IMR-90 (cell line): Measurements from ENCODE around the gene NDUFV3. TPM values are rescaled to one million over a fixed set of nuclear protein-coding genes. Genes with fewer than 3 reads are reported as not detected.

Experiments used
- ATAC-seq: fragments of 200-7000 bp; cut with Tn5 transposase; 2 replicates; pipeline ENCODE4 v1.9.1; 2020; ENCODE audit warnings: low read depth, mild to moderate bottlenecking, moderate library complexity
- BruUV-seq: library from RNA; stranded (reverse); fragments of 400-500 nt; replicated peaks from 2 replicates; lab custom pipeline; 2021; lab: Mats Ljungman, UMichigan
- CTCF ChIA-PET: fragments of 300-600 bp; formaldehyde crosslinking; extraction: SDS; loops from one replicate; lab custom pipeline; 2021; ENCODE audit warnings: antibody characterized with exemption; lab: Yijun Ruan, JAX
- POLR2A ChIA-PET: fragments of 300-600 bp; sonication (Branson Sonifier 250); formaldehyde crosslinking; loops from one replicate; lab custom pipeline; 2022; ENCODE audit warnings: antibody characterized with exemption; ENCODE audit not compliant: unreplicated experiment; lab: Charles Lee
- DNase-seq: peaks from one replicate; pipeline ENCODE4 v3.0.0; 2013
- H2AFZ ChIP-seq: replicated peaks from 2 replicates; pipeline ENCODE3; 2013; ENCODE audit warnings: low read length, mild to moderate bottlenecking; ENCODE audit not compliant: poor library complexity
- H2AK5ac ChIP-seq: 2 replicates; pipeline ENCODE4 v1.6.1; 2013; ENCODE audit warnings: low read depth, low read length, inconsistent platforms
- H2AK9ac ChIP-seq: replicated peaks from 2 replicates; pipeline ENCODE3; 2013; ENCODE audit warnings: mild to moderate bottlenecking, low read depth, low read length, moderate library complexity; ENCODE audit not compliant: poor library complexity
- H2BK120ac ChIP-seq: 2 replicates; pipeline ENCODE4 v1.6.1; 2013; ENCODE audit warnings: low read depth, low read length, inconsistent platforms
- H2BK15ac ChIP-seq: 3 replicates; pipeline ENCODE4 v1.6.1; 2013; ENCODE audit warnings: low read depth, low read length, inconsistent platforms
- H2BK20ac ChIP-seq: 2 replicates; pipeline ENCODE4 v1.6.1; 2013; ENCODE audit warnings: low read depth, mild to moderate bottlenecking, inconsistent platforms, low read length, moderate library complexity
- H2BK5ac ChIP-seq: 2 replicates; pipeline ENCODE4 v1.6.1; 2013; ENCODE audit warnings: mild to moderate bottlenecking, low read depth, low read length, inconsistent platforms; ENCODE audit not compliant: poor library complexity, severe bottlenecking
- H3K14ac ChIP-seq: replicated peaks from 2 replicates; pipeline ENCODE4 v1.6.1; 2013; ENCODE audit warnings: low read depth, low read length, inconsistent platforms
- H3K18ac ChIP-seq: 2 replicates; pipeline ENCODE4 v1.6.1; 2013; ENCODE audit warnings: low read depth, low read length, control low read depth
- H3K23ac ChIP-seq: 2 replicates; pipeline ENCODE4 v1.6.1; 2013; ENCODE audit warnings: low read depth, low read length, inconsistent platforms
- H3K27ac ChIP-seq: 2 replicates; pipeline ENCODE4 v1.5.1; 2013; ENCODE audit warnings: mild to moderate bottlenecking, control low read depth, low read length; ENCODE audit not compliant: insufficient read depth
- H3K27me3 ChIP-seq: 2 replicates; pipeline ENCODE4 v1.6.1; 2013; ENCODE audit warnings: low read length; ENCODE audit not compliant: control insufficient read depth, insufficient read depth
- H3K36me3 ChIP-seq: 2 replicates; pipeline ENCODE4 v1.6.1; 2013; ENCODE audit warnings: low read length, mixed read lengths; ENCODE audit not compliant: control insufficient read depth, insufficient read depth
- H3K4ac ChIP-seq: 2 replicates; pipeline ENCODE4 v1.6.1; 2013; ENCODE audit warnings: low read depth, low read length, inconsistent platforms
- H3K4me1 ChIP-seq: 2 replicates; pipeline ENCODE4 v1.6.1; 2013; ENCODE audit warnings: low read length, mixed read lengths; ENCODE audit not compliant: control insufficient read depth, insufficient read depth
- H3K4me2 ChIP-seq: 2 replicates; pipeline ENCODE4 v1.6.1; 2013; ENCODE audit warnings: low read depth, mild to moderate bottlenecking, control low read depth, low read length, moderate library complexity
- H3K4me3 ChIP-seq: 2 replicates; pipeline ENCODE4 v1.5.1; 2013; ENCODE audit warnings: low read depth, mild to moderate bottlenecking, control low read depth, low read length, moderate library complexity; ENCODE audit not compliant: insufficient read depth
- H3K56ac ChIP-seq: 2 replicates; pipeline ENCODE4 v1.6.1; 2013; ENCODE audit warnings: low read length, inconsistent platforms; ENCODE audit not compliant: insufficient read depth; ENCODE audit errors: extremely low read depth
- H3K79me1 ChIP-seq, 2 experiments: 2 replicates each; pipeline ENCODE4 v1.6.1; 2013; ENCODE audit warnings: low read length in 2 of 2, inconsistent platforms in 1 of 2, low read depth in 1 of 2
- H3K9ac ChIP-seq: 2 replicates; pipeline ENCODE4 v1.6.1; 2013; ENCODE audit warnings: low read depth, low read length, control low read depth
- H3K9me1 ChIP-seq: 2 replicates; pipeline ENCODE4 v1.6.1; 2013; ENCODE audit warnings: low read length, inconsistent platforms; ENCODE audit not compliant: insufficient read depth
- H3K9me3 ChIP-seq: 2 replicates; pipeline ENCODE4 v1.6.1; 2013; ENCODE audit warnings: low read length; ENCODE audit not compliant: control insufficient read depth, insufficient read depth
- H4K20me1 ChIP-seq: 2 replicates; pipeline ENCODE4 v1.6.1; 2013; ENCODE audit warnings: low read length, inconsistent platforms; ENCODE audit not compliant: insufficient read depth
- H4K5ac ChIP-seq: 2 replicates; pipeline ENCODE4 v1.6.1; 2013; ENCODE audit warnings: mild to moderate bottlenecking, low read depth, low read length, control low read depth
- H4K8ac ChIP-seq, 2 experiments: 2 replicates each; pipeline ENCODE4 v1.6.1; 2013; ENCODE audit warnings: low read depth in 2 of 2, low read length in 2 of 2, control low read depth in 1 of 2, inconsistent platforms in 1 of 2
- H4K91ac ChIP-seq: 2 replicates; pipeline ENCODE4 v1.6.1; 2013; ENCODE audit warnings: low read depth, low read length, inconsistent platforms; ENCODE audit not compliant: insufficient read depth
- BHLHE40 ChIP-seq: fragments of 150-350 bp; IDR thresholded peaks from 2 replicates; pipeline ENCODE4 v1.6.1; 2016; ENCODE audit warnings: mild to moderate bottlenecking, low read depth, low read length
- CEBPB ChIP-seq: IDR thresholded peaks from 2 replicates; pipeline ENCODE4 v1.6.1; 2012; ENCODE audit warnings: low read depth, low read length, improper control_type of control experiment
- CHD1 ChIP-seq: IDR thresholded peaks from 2 replicates; pipeline ENCODE4 v1.6.1; 2012; ENCODE audit warnings: low read depth, low read length, improper control_type of control experiment
- CTCF ChIP-seq: conservative IDR thresholded peaks from 2 replicates; pipeline ENCODE4 v1.5.1; 2012; ENCODE audit warnings: mild to moderate bottlenecking, low read depth, low read length, improper control_type of control experiment
- ELK1 ChIP-seq: fragments of 150-350 bp; IDR thresholded peaks from 2 replicates; pipeline ENCODE4 v1.6.1; 2016; ENCODE audit warnings: low read depth, mild to moderate bottlenecking, low read length, moderate library complexity, borderline replicate concordance
- FOS ChIP-seq: fragments of 150-350 bp; IDR thresholded peaks from 2 replicates; pipeline ENCODE4 v1.6.1; 2016; ENCODE audit warnings: low read depth, low read length
- MAFK ChIP-seq: IDR thresholded peaks from 2 replicates; pipeline ENCODE4 v1.6.1; 2012; ENCODE audit warnings: low read depth, low read length, improper control_type of control experiment
- MAZ ChIP-seq: IDR thresholded peaks from 2 replicates; pipeline ENCODE4 v1.6.1; 2012; ENCODE audit warnings: low read depth, mild to moderate bottlenecking, low read length, improper control_type of control experiment, moderate library complexity, borderline replicate concordance
- MXI1 ChIP-seq: IDR thresholded peaks from 2 replicates; pipeline ENCODE4 v1.6.1; 2012; ENCODE audit warnings: low read depth, mild to moderate bottlenecking, low read length, moderate library complexity, borderline replicate concordance
- NFE2L2 ChIP-seq: fragments of 150-350 bp; IDR thresholded peaks from 2 replicates; pipeline ENCODE4 v1.6.1; 2016; ENCODE audit warnings: low read depth, mild to moderate bottlenecking, low read length
- POLR2A ChIP-seq: IDR thresholded peaks from 2 replicates; pipeline ENCODE4 v1.6.1; 2012; ENCODE audit warnings: mild to moderate bottlenecking, low read depth, low read length
- RAD21 ChIP-seq: IDR thresholded peaks from 2 replicates; pipeline ENCODE4 v1.6.1; 2012; ENCODE audit warnings: low read length, improper control_type of control experiment
- RCOR1 ChIP-seq: IDR thresholded peaks from 2 replicates; pipeline ENCODE4 v1.6.1; 2012; ENCODE audit warnings: mild to moderate bottlenecking, low read length, improper control_type of control experiment; ENCODE audit not compliant: insufficient replicate concordance
- RFX5 ChIP-seq: IDR thresholded peaks from 2 replicates; pipeline ENCODE4 v1.8.0; 2012; ENCODE audit warnings: low read depth, mild to moderate bottlenecking, low read length, moderate library complexity
- SMC3 ChIP-seq: fragments of 150-350 bp; IDR thresholded peaks from 2 replicates; pipeline ENCODE4 v1.6.1; 2016; ENCODE audit warnings: low read depth, mild to moderate bottlenecking, antibody characterized with exemption, low read length, moderate library complexity
- USF2 ChIP-seq: fragments of 150-350 bp; IDR thresholded peaks from 2 replicates; pipeline ENCODE4 v1.6.1; 2017; ENCODE audit warnings: mild to moderate bottlenecking, antibody characterized with exemption, low read length, low read depth
- whole genome bisulfite sequencing, 2 experiments: methylation state at CpG; one replicate each; pipeline versions ENCODE4 v1.1.5 to v1.1.7; 2013; ENCODE audit warnings: missing lambda C conversion rate in 2 of 2; ENCODE audit not compliant: insufficient read length in 1 of 2; ENCODE audit errors: extremely low coverage in 2 of 2; 5-methylcytosine and 5-hydroxymethylcytosine counted together
- dilution Hi-C: fragments of 300-500 bp; cut with HindIII; formaldehyde crosslinking; loops from one replicate; pipeline ENCODE4 v1.14.3; 2018; ENCODE audit warnings: low sequenced_read_pairs; ENCODE audit not compliant: unreplicated experiment
- in situ Hi-C: fragments of 300-500 bp; cut with MboI; formaldehyde crosslinking; loops from 3 replicates; pipeline ENCODE4 v1.14.3; 2019; ENCODE audit warnings: low sequenced_read_pairs, inconsistent platforms, mixed read lengths
- intact Hi-C: fragments of 100-400 bp; cut with micrococcal nuclease; formaldehyde crosslinking; loops from 2 replicates; pipeline ENCODE4 v1.10.0; 2022
- polyA plus RNA-seq, 3 experiments: library from polyadenylated mRNA; depleted of rRNA; stranded (reverse); fragments of >200 nt; gene quantifications; 2 replicates each; pipeline ENCODE4 v1.2.3, GENCODE V29; 2012; ENCODE audit warnings: low replicate concordance in 1 of 3
- total RNA-seq: library from RNA; depleted of rRNA; stranded (reverse); fragments of >200 nt; gene quantifications from 2 replicates; pipeline ENCODE4 v1.2.3, GENCODE V29; 2012

NDUFV3 gene
- total and polyA plus RNA-seq, 2 of the 4 experiments (the other 2 are of a cell fraction) = 38.5 to 55.6 TPM

- H4K20me1 ChIP-seq = no peaks in the 10 kb centered on the region
- ChIA-PET CTCF (no interaction called here), POLR2A (no interaction called here)
- H3K9ac ChIP-seq = no peak overlapping the region
- no peak overlapping the region for H3K18ac ChIP-seq
- ATAC-seq = no peak
- H2AFZ ChIP-seq = no peak overlapping the region
- no peak overlapping the region for H4K8ac ChIP-seq
- H4K5ac ChIP-seq = no peak overlapping the region
- no peak overlapping the region for H3K56ac ChIP-seq
- H3K4me2 ChIP-seq = no peak overlapping the region
- no peak overlapping the region for H3K4ac ChIP-seq
- H3K4me1 ChIP-seq = 0 out of 2 replicates have a peak, but pooled peaks cover 2% of the 10 kb centered on the region
- no peak overlapping the region for H3K4me3 ChIP-seq
- no peak overlapping the region for H2BK15ac ChIP-seq
- in situ Hi-C loops (loop anchor here (5.0 kb wide), 1 partner anchor 42 kb away; no protein-coding TSS in a partner anchor), intact Hi-C loops (no loop called here), dilution Hi-C loops (no loop called here)
- no peak overlapping the region for H2AK9ac ChIP-seq
- TF ChIP-seq ELK1 (no peak), RFX5 (no peak), MAFK (no peak), POLR2A (no peak), NFE2L2 (no peak), BHLHE40 (no peak), MAZ (no peak), MXI1 (no peak), CEBPB (no peak), CHD1 (no peak), FOS (no peak), SMC3 (no peak), USF2 (no peak), RCOR1 (no peak), CTCF (no peak), RAD21 (no peak)
- H3K9me3 ChIP-seq = no peaks in the 10 kb centered on the region
- WGBS, 2 experiments = no CpG with 5 or more reads among the region's 3 CpGs
- H3K14ac ChIP-seq = no peak overlapping the region
- no TSS peak for BruUV-seq
- no peak overlapping the region for H3K27ac ChIP-seq
- H3K9me1 ChIP-seq = no peaks in the 10 kb centered on the region
- H3K36me3 ChIP-seq = no peaks in the 10 kb centered on the region
- no peak overlapping the region for H2BK120ac ChIP-seq
- no peak overlapping the region for H4K91ac ChIP-seq
- H2AK5ac ChIP-seq = no peak overlapping the region
- H2BK20ac ChIP-seq = no peak overlapping the region
- H3K27me3 ChIP-seq = no peaks in the 10 kb centered on the region
- DNase-seq = no peak
- no peak overlapping the region for H3K23ac ChIP-seq
- no peaks in the 10 kb centered on the region for H3K79me1 ChIP-seq
- H2BK5ac ChIP-seq = no peak overlapping the region
These were observed 66.6 kb downstream of the NDUFV3 start for GRCh38 chr21:42959728-42960127.
